Endothelial cell of hepatic sinusoid (primary cell): ENCODE data around the gene CSNK2A1.
"Not testable (repeated sequence)": the region's sequence is repeated elsewhere in the genome, so short reads cannot be mapped to it uniquely, and the experiment has no call there.

ENCODE experiments used
- in situ Hi-C: cut with HindIII; loops from 2 replicates; pipeline ENCODE4 v1.10.0; 2017; ENCODE audit warnings: low sequenced_read_pairs

The CSNK2A1 gene

GRCh38 chr20:462199-462991 is 81.2 kb downstream of the CSNK2A1 start, which contains the start of gene TBC1D20:
Gene TBC1D20 (minus strand): TSS chr20:462533. CDS start chr20:462405, 128 bp downstream.
- in situ Hi-C loops = no loop called here

DNA sequence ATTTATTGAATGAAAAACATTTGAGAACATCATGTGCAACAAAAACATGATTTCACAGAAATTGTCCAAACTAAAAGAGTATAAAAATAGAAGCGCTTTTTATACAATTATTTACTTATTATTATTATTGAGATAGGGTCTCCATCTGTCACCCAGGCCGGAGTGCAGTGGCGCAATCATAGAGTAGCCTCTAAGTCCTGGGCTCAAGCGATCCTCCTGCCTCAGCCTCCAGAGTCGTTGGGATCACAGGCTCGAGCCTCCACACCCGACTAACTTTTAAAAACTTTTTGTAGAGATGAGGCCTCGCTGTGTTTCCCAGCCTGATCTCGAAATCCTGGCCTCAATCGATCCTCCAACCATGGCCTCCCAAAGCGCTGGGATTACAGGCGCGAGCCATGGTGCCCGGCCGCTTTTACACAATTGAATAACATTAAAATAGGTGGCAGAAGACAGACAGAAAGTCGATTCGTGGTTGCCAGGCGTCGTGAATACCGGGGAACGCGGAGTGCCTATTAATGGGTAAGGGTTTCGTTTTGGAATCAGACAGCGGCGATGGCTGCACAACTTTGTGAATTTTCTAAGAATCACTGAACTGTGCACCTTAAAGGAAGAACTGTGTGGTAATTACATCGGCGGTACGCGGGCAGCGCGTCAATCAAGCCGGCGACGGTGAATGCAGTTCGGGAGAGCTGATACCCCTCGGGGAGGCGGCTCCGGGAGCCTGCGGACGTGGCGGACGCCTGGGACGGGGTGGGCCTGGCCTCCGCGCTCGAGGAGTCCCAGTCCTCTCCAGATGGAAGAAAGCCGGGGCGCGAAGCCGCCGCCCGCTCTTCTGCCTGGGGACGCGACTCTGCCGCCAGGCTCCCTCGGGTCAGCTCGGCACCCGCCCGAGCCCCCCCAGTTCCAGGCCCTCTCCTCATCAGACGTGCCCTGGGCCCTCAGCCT is 82.1 kb downstream of the CSNK2A1 start:
- in situ Hi-C loops = no loop called here

DNA sequence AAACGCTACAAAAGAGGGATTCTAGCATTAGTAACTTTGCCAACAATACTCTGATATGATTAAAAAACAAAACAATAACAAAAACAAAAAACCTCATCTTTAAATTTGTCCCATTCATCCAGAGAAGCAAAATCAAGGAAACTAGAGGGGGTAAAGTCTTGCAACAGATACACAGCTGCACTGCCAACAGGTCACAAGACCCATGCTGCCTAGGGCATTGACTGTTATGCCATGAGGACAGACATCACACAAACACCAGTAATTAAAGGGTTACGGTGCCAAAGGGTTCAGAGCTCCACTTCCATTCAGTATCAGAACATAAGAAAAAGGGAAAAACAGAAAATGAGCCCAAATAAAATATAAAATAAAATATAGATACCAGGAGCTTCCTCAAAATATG is 82.9 kb downstream of the CSNK2A1 start:
- in situ Hi-C loops = no loop called here

DNA sequence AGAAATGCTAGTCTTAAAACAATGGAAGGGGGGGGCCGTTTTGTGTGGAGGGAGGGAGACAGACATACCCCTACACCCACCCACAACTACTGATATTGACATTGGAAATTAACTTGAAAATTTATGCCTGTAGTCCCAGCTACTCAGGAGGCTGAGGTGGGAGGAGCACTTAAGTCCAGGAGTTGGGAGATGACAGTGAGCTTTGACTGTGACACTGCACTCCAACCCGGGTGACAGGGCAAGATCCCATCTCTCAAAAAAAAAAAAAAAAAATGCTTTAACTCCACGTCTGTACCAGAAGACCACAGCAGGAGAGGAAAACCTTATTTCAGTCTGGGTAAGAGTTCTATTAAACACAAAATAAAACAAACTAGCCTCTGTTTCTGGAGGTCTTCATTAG is 83.4 kb downstream of the CSNK2A1 start:
- in situ Hi-C loops = no loop called here

DNA sequence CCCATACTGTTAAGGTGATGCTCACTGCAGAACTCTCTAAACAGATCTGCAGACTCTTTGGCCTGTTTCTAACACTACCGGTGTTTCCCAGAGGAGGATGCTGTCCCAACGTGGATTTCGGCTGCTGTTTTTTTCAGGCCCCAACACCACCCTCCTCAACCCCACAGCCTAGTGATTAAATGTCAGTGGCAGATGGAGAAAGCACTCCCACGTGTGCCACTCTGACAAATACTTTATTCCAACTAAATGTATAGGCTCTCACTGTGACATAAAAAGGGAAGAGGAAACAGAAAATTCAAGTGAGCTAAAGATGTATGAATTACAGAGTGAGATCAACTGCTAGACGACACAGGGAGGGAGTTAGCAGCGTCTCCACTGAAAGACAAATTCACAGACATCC is 84.8 kb downstream of the CSNK2A1 start:
- in situ Hi-C loops = no loop called here

GRCh38 chr20:454951-455350 is 88.6 kb downstream of the CSNK2A1 start:
- in situ Hi-C loops = no loop called here

- in situ Hi-C loops = not testable (repeated sequence)
Measured at GRCh38 chr20:452021-452420, 91.6 kb downstream of the CSNK2A1 start.

GRCh38 chr20:445514-446336 is 97.9 kb downstream of the CSNK2A1 start:
- in situ Hi-C loops = no loop called here

DNA sequence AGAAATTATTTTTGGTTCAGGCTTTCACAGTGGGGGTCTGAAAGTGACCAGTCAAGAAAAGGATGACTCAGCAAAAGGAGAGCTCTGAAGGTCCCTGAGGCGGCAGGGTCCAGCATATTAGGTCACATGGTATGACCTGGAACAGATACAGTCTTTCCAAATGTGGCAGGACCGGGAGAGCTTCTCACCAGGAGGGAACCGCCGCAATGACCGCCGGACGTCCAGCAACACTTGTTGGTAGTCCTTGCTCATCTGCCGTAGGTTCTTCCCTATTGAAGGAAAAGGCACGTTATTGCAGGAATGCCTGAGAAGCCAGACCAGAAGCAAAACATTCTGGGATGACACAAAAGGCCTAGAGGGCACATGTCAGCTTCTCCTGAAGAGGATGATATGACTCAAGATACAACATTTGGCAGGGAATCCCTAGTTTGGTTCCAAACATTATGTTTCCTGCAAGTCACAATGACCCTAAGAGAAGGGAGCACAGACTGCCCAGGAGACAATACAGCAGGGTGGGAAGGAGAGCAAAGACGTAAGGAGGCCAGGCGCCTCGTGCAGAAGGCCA is 98.6 kb downstream of the CSNK2A1 start:
- in situ Hi-C loops = no loop called here

DNA sequence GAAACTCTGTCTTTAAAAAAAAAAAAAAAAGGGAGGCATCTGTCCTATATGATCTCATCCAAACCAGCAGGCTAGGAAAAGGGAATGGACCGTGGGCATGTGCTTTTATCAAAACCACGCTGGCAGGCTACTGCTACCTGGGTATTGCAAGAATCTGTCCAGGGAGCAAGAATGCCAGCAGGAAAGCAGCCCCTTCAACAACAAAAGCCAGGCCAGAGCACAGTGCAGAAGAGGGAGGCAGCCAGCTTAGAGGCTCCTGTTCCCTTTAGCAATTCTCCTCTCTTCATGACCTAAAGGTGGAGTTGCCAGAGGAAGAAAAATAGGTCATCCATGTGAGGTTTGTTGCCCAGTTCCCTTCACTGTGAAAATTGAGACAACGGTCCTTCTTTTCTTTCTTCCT is 99.5 kb downstream of the CSNK2A1 start:
- in situ Hi-C loops = no loop called here

DNA sequence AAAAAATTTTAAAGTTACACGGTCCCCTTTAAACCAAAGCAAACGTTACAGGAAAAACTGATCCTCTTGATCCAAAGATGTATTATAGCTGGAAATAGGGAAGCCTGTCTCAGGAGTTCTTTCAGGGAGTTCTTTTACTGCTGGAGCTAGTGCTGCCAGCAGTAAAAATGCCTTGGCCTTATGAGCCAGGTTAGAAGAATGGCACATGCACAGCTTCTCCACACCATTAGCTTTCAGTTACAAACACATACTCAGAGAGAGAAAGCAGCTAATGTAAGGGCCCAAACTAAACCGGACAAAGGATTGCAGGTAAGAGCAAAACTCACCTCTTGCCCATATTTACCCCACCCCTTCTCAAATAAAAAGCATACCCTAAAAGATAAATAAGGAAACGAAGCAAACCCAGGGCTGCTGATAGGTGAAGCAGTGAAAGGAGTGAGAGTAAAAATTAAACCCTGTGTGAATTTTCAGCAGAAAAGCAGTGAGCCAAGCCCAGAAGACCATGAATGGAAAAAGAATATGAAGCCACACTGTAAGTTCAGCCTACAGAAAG is 100.3 kb downstream of the CSNK2A1 start:
- in situ Hi-C loops = no loop called here

DNA sequence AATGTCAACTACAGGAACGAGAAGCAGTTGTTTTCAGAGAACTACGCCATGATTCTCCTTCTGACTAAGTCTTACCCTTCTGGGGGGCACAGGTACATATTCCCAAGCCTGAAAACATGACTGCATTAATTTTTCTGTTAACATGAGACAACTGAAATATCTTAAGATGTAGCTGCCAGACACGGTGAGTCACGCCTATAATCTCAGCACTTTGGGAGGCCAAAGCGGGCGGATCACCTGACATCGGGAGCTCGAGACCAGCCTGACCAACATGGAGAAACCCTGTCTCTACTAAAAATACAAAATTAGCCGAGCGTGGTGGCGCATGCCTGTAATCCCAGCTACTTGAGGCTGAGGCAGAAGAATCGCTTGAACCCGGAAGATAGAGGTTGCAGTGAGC is 103.0 kb downstream of the CSNK2A1 start:
- in situ Hi-C loops = no loop called here

DNA sequence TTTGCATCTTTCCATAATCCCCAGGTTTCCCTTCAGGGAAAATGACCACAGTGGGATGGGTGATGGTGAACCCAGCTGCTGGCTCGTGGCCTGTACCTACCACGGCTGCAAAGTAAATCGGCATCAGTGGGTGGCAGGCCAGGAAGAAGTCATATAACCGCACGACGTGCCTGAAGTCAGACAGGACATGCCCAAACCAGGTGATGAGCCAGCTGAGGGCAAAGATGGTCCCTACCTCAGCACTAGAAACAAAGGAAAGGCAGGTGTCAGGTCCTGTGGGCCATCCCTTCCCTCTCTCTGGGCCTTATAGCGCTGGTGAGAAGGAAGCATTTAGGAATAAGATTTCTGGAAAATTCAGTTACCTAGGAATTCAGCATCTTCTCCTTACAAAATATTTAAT is 103.4 kb downstream of the CSNK2A1 start:
- in situ Hi-C loops = no loop called here

- in situ Hi-C loops = no loop called here
Measured at GRCh38 chr20:438571-439469, 104.8 kb downstream of the CSNK2A1 start.

- in situ Hi-C loops = no loop called here
Measured at GRCh38 chr20:437787-438486, 105.7 kb downstream of the CSNK2A1 start.

- in situ Hi-C loops = no loop called here
Measured at GRCh38 chr20:436476-436875, 107.1 kb downstream of the CSNK2A1 start.

DNA sequence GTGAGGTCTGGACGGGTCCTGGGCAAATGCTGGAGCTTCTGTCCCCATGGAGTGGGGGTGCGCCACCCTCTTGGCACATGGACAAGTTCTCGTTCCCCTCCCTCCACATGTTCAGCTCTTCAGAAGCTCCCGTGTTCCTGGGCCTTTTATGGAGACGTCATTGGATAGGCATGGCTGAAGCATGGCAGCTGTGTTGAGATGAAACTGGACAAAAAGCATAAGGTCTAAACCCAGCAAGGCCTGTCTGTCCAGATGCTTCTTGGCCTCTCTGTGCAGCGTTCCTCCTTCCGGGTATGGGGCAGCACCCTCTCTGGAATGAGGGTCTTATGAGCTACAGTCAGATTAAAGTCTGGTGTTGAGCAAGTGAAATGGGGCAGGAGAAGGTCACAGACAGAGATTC is 108.0 kb downstream of the CSNK2A1 start:
- in situ Hi-C loops = no loop called here

- in situ Hi-C loops = loop anchor here (5.0 kb wide), 2 partner anchors 53 to 102 kb away; partner anchors contain the start of gene TRIB3
Measured at GRCh38 chr20:434661-435419, 108.8 kb downstream of the CSNK2A1 start.
